ENCODE results near the gene UBE2J1.

UBE2J1 gene

DNA sequence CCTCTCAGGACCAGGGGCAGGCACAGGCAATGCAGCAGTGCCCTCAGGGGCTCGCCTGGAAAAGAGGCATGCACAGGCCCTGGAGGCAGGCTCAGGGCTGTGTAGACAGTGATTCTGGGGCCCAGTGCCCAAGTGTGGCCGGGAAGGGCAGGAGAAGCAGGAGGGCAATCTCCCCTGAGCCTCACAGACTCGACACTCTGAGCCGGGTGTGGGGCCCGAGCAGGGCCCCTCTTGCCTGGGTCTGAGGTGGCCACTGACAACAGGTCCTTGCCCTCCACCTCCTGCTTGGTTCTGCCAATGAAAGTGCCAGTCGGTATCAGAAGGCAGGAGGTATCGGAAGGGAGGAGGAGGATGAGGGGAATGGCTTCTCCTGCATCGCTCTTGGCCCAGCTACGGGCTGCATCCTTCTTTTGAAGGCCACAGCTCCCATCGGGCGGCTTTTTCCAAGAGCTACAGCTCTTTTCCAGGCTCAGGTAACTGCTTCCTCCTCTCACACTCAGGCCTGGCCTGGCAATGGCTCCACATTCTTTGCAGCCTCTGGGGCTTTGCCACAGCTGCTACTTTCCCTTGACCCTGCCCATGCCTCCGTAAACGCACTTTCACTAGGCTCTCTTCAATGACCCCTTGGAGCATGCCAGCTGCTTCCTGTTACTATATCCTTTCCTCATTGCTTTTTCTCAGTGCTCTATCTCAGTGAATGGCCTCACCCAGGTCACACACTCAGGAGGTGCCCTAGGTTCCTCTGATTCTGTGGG lies 61.9 kb downstream of the UBE2J1 start:
- DNase-seq (ENCODE audit: low read depth): no peak

DNA sequence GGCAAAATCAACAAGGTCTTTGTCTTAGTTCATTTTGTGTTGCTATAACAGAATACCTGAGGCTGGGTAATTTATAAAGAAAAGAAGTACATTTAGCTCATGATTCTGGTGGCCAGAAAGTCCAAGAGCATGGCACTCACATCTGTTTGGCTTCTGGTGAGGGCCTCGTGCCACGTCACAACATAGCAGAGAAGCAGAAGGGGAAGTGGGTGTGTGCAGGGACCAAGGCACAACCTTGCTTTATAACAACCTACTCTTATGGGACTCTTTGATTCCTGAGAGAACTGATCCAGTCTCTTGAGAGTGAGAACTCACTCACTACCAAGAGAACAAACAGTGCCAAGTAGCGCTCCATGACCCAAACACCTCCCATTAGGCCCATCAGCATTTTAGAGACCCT lies 62.8 kb downstream of the UBE2J1 start:
- DNase-seq (ENCODE audit: low read depth): no peak

DNA sequence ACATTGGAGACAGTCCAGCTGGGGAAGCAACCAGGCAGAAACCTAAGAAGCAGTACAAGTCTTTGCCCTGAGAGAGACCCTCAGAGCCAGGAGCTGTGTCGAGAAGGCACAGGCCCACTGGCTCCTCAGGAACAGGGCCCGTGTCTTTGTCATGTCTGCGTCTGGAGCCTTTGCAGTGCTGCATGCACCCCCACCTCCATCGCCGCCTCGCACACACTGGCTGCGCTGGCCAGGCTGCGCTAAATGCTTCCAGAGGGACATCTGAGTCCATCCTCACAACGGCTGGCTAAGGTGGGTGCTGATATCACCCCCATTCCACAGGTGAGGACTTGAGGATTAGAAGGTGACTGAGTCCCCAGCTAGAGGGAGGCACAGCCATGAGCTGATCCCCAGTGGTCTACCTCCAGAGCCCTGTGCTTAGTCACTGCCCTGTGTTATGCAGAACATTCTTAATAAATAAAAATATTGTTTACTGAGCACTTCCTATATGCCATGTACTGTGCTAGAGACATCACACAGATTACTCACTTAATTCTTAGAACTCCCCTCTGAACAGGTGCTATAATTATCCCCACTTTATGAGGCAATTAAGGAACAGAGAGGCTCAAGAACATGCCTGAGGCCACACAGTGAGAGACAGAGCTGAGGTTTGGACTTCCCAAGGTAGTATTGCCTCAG lies 65.0 kb downstream of the UBE2J1 start:
- no peak for DNase-seq (ENCODE audit: low read depth)

DNA sequence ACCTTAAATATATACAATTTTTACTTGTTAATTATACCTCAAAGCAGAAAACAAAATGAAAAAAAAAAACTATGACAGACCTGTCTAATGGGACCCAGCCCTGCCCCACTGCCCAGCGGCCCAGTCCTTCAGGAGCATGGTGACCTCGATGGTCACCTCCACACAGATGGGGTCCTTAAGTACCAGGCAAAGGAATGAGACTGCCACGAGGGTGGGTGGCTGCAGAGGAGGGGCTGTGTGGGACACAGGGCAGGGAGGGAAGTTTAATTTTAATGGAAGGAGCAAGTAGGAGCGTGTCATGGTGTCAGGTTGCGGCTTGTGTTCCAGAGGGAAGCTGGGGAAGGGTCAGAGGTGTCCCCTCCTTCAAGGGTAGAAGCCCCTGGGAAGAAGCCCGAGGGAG lies 66.0 kb downstream of the UBE2J1 start:
- DNase-seq (ENCODE audit: low read depth): no peak

DNA sequence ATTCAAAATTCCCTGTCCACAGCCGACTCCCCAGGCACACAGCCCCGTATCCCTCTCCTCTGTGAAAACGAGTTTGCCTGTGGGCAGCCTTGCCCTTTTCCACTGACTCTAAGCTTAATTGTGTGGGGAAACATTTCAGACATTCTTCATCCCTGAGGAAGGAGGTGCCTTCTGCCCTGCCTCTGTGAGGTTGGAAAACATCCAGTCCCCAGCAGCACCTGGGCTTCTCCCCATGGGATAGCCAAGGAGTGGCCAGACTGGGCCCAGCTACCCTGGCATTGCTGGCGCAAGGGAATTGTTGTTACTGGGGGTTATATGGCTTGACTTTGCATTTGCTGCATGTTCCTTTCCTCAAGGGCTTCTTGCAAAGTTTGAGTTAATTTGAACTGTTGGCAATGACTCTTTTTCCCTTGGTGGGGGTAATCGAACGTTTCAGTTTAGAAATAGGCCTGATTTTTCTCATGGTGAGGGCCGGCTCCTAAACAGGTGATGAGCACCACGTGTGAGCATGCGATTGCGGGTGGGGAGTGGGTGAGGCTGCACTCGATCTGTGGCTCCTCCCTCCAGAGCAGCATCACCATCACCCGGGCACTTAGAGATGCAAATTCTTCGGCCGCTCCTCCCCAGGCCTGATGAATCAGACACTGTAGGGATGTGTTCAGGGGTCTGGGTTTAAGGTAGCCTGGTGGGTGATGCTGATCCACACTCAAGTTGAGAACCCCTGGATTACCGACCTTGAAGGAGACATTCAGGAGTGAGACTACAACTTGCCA lies 67.4 kb downstream of the UBE2J1 start:
- DNase-seq (ENCODE audit: low read depth): no peak

DNA sequence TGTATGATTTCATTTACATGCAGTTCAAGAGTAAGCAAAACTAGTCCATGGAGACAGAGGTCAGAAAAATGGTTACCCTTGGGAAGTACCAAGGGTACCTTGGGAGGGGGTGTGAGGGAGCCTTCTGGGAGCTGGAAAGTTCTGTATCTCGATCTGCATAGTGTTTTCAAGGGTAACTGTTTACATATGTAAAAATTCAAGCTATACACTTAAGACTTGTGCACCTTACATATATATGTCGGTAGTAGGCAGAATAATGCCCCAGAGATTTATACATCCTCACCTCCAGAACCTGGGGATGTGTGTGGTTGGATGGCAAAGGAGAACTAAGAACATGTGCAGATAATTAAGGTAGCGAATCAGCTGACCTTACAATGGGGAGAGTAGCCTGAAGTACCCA lies 68.4 kb downstream of the UBE2J1 start:
- no peak for DNase-seq (ENCODE audit: low read depth)

DNA sequence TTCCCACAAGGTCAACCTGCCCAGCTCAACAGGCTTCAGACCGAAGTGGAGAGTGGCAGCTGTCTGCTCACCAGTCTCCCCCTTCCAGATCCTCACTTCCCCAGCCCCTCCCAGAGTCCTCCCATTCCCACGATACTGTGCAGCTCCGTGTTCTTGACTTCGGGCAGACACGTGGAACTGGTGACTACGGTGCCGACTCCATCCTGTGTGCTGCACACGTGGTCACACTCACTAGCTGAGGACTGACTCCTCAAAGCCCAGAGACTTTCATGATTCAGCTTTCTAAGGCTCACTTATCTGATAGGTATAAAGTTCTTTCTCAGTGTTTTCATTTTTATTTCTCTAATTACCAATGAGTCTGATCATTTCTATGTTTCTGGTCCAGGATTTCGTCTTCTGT lies 69.8 kb downstream of the UBE2J1 start:
- no peak for DNase-seq (ENCODE audit: low read depth)

DNA sequence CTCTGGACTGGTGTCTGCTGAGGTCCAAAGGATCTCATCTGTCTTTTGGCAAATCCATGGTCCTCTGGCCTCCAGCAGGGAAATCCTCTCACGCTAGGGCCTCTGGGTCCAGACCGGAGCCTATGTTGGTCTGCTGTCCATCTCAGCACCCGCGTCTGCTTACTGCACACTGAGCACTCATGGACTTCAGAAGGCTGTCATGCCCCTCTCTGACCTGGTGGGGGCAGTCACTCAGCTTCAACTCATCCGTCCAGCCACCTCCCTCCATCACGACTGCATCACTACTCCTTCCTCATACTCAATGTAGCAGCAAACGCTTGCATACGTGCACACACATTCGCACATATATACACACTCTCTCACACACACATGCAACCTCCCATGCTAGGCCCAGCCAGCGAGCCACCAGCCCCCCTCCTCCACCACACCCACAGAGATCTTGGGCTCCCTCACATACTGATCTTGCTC lies 70.7 kb downstream of the UBE2J1 start:
- no peak for DNase-seq (ENCODE audit: low read depth)

DNA sequence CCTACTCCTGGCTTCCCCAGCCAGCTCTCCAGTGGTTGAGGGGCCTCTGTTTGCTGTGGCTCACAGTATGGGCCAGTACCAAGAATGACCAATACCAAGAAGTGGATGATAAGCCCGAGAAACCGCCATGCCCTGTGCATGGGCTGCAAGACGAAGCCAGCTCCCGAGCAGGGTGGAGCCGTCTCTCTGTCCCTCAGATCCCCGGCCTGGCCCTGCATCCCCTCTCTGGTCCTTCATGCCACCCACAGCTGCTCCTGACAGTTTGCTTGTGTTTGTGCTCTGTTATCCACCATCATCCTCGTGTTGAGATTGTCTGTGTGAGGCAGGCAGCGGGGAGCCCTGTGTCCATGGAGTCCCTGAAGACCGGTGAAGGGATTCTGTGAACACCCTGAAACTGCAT lies 73.6 kb downstream of the UBE2J1 start:
- no peak for DNase-seq (ENCODE audit: low read depth)

Measured in stimulated activated CD8-positive, alpha-beta memory T cell treated with anti-CD3 and anti-CD28 coated beads, Interleukin-12 subunit alpha, Interleukin-12 subunit beta, amount 100 ng/mL, for 4 hours (primary cell).